Lower lobe of right lung (tissue), 2 donors: ENCODE data around the gene AJAP1. TPM values are rescaled to one million over a fixed set of nuclear protein-coding genes. Genes with fewer than 3 reads are reported as not detected.

Source experiments
- ATAC-seq, 2 donors: fragments of 200-7000 bp; cut with Tn5 transposase; one replicate each; pipeline ENCODE4 v1.9.1; 2020 to 2022; ENCODE audit warnings: mild to moderate bottlenecking in 2 of 2, moderate library complexity in 2 of 2
- DNase-seq: peaks from one replicate; pipeline ENCODE4 v3.0.0-alpha.2; 2020
- H3K27ac ChIP-seq: fragments of 200-600 bp; one replicate; pipeline ENCODE4 v1.8.0; 2022
- H3K27me3 ChIP-seq: fragments of 200-600 bp; one replicate; pipeline ENCODE4 v1.8.0; 2022; ENCODE audit warnings: low read depth
- H3K36me3 ChIP-seq: fragments of 200-600 bp; one replicate; pipeline ENCODE4 v1.8.0; 2022; ENCODE audit warnings: mild to moderate bottlenecking
- H3K4me1 ChIP-seq: fragments of 200-600 bp; one replicate; pipeline ENCODE4 v1.8.0; 2022
- H3K4me3 ChIP-seq: fragments of 200-600 bp; one replicate; pipeline ENCODE4 v1.8.0; 2022; ENCODE audit warnings: mild to moderate bottlenecking
- H3K9me3 ChIP-seq: fragments of 200-600 bp; one replicate; pipeline ENCODE4 v1.8.0; 2022
- intact Hi-C: fragments of 100-400 bp; cut with DNase I; formaldehyde crosslinking; loops from one replicate; pipeline ENCODE4 v1.11.0; 2022
- total RNA-seq: library from RNA; stranded (reverse); fragmentation: NEBNext Ultra II Directional; extraction: Animal tissue kit (Norgen Biotek cat#: 25700); gene quantifications from one replicate; pipeline ENCODE4 v1.2.1, GENCODE V29; 2021
- TF ChIP-seq, protein P1 (sequence below): fragments of 200-600 bp; IDR thresholded peaks from one replicate; pipeline ENCODE4 v1.8.0; 2022; ENCODE audit warnings: antibody characterized with exemption, mild to moderate bottlenecking
- donor health status: DM: no; HTN: yes; CAD: no; lungs with severe emphysema.

The AJAP1 gene
- total RNA-seq, 1 donor from 2014 or later = 0.77 TPM

DNA sequence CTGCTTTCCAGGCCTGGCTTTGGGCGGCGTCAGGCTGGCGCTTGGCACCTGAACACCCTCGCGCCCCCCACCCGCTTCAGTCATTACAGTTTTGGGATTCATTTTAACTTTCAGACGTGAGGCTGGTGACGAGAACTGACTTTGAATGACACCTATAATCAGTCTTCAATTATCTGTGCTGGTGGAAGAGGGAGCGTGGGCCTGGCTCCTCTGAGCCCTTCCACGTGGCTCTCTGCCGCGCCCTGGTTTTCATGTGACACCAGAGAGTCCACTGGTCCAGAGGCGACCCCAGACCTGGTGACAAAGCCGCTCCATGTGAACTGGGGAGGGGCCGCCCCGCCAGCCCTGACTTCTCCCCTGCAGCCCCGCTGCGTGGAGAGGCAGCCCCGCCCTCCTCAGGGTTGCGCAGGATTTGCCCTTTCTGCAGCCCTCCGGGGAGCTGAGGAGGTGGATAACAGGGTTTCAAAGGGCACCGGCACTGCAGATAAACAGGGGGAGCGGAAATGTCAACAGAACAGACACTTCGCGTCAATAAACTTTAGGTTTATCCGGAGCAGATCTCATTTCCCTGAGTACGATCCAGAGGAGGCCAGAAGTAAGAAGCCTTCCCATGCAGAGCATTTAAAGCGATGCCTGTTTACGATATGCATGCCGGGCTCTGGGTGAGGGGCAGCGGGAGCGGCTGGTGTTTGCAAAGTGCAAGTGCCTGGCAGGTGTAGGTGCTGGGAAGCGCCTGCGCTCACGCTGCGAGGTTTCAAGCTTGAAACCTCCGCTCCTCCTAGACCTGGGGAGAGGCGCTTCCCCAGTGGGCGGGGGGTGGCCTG lies 56.4 kb downstream of the AJAP1 start:
- ATAC-seq (no peak), DNase-seq (no peak)
- Histone ChIP-seq H3K36me3 (no peaks in the 10 kb centered on the region), H3K9me3 (no peaks in the 10 kb centered on the region), H3K4me3 (no peak overlapping the region), H3K27me3 (peaks cover 35% of the 10 kb centered on the region), H3K27ac (no peak overlapping the region), H3K4me1 (no peaks in the 10 kb centered on the region)
- intact Hi-C loops = no loop called here
- TF ChIP-seq, protein P1, sequence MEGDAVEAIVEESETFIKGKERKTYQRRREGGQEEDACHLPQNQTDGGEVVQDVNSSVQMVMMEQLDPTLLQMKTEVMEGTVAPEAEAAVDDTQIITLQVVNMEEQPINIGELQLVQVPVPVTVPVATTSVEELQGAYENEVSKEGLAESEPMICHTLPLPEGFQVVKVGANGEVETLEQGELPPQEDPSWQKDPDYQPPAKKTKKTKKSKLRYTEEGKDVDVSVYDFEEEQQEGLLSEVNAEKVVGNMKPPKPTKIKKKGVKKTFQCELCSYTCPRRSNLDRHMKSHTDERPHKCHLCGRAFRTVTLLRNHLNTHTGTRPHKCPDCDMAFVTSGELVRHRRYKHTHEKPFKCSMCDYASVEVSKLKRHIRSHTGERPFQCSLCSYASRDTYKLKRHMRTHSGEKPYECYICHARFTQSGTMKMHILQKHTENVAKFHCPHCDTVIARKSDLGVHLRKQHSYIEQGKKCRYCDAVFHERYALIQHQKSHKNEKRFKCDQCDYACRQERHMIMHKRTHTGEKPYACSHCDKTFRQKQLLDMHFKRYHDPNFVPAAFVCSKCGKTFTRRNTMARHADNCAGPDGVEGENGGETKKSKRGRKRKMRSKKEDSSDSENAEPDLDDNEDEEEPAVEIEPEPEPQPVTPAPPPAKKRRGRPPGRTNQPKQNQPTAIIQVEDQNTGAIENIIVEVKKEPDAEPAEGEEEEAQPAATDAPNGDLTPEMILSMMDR = no peak

DNA sequence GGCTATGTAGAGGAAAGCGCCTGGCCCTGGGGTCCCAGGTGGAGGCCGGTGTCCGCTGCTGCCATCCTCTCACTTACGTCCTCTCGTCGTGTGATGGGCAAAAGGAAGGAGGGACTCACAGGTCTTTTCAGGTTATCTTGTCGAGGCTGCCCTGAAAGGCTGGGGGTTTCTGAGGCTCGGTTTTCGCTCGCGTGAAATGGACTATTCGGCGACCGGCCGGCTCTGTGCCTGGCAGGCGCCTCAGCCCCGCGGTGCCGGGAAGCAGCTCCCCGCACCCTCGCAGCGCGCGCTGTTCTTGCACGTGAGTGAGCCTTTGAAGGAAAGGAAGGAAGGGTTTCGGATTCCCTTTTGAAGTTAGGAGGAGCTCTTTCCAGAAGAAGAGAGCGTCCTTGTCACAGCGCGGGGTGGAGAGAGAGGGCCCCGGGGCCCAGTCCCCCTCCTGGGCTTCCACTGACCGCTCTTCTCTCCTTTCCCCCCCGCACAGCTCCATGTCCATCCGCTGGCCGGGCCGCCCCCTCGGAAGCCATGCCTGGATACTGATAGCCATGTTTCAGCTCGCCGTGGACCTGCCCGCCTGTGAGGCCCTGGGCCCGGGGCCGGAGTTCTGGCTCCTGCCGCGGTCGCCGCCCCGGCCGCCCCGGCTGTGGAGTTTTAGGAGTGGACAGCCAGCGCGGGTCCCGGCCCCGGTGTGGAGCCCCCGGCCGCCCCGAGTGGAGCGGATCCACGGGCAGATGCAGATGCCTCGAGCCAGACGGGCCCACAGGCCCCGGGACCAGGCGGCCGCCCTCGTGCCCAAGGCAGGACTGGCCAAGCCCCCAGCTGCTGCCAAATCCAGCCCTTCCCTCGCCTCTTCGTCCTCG lies 57.2 kb downstream of the AJAP1 start:
- TF ChIP-seq, protein P1 = no peak
- Histone ChIP-seq H3K27ac (no peak overlapping the region), H3K27me3 (peaks cover 35% of the 10 kb centered on the region), H3K4me3 (no peak overlapping the region), H3K9me3 (no peaks in the 10 kb centered on the region), H3K4me1 (no peaks in the 10 kb centered on the region), H3K36me3 (no peaks in the 10 kb centered on the region)
- ATAC-seq = no peak
- DNase-seq = no peak
- intact Hi-C loops = no loop called here

DNA sequence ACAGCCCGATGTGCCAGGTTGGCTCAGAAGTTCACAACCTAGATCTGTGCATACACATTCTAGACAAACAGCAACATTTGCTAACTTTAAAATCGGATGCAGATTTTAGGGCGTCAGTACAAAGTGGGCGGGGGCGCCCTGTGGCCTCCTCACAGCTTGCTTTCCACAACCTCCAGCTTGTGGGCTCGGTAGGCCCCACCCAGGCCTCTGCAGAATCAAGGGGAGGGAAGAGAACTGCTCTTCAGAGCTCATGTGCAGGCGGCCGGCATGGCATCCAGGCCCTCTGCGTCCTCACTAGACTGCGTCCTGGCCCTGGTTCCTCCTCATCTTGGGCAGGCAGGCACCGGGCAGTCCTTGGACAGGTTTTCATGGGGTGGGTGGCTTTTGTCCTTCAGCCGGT lies 59.3 kb downstream of the AJAP1 start:
- Histone ChIP-seq H3K27ac (no peak overlapping the region), H3K4me3 (no peak overlapping the region), H3K36me3 (no peaks in the 10 kb centered on the region), H3K9me3 (no peaks in the 10 kb centered on the region), H3K27me3 (peaks cover 33% of the 10 kb centered on the region), H3K4me1 (no peaks in the 10 kb centered on the region)
- TF ChIP-seq, protein P1 = no peak
- DNase-seq (no peak), ATAC-seq (no peak)
- intact Hi-C loops = no loop called here

DNA sequence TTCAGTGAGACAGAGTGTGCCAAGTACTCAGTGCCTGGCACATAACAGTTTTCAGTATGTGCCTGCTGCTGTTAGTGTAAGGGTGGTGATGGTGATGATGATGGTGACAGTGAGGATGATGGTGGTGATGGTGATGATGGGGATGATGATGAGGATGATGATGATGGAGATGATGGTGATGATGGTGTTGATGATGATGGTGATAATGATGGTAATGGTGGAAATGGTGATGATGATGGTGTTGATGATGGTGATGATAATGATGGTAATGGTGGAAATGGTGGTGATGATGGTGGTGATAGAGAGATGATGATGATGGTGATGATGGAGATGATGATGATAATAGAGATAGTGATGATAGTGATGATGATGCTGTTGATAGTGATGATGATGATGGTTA lies 62.0 kb downstream of the AJAP1 start:
- ATAC-seq (no peak), DNase-seq (no peak)
- Histone ChIP-seq H3K27me3 (peaks cover 21% of the 10 kb centered on the region), H3K27ac (no peak overlapping the region), H3K4me1 (no peaks in the 10 kb centered on the region), H3K36me3 (no peaks in the 10 kb centered on the region), H3K4me3 (no peak overlapping the region), H3K9me3 (no peaks in the 10 kb centered on the region)
- TF ChIP-seq, protein P1 = no peak
- intact Hi-C loops = no loop called here

DNA sequence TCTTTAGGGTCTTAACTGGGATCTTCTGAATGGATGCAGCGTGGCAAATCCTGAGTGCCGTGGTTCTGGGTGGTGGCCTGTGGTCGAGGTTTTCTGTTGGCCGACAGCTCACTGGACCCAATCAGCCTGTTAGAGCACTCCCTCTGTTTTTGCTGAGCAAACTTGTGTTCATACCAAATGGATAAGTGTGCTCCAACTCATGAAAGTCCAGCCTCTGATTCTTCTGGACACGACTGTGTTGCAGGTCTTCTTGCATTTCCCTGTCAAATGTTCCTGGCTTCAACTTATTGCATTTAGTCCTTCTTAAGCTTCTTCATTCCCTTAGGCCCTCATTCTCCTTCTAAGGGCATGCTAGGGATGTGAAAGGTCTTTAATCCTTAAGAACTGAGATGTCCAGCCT lies 63.7 kb downstream of the AJAP1 start:
- Histone ChIP-seq H3K36me3 (no peaks in the 10 kb centered on the region), H3K4me1 (no peaks in the 10 kb centered on the region), H3K27ac (no peak overlapping the region), H3K4me3 (no peak overlapping the region), H3K9me3 (no peaks in the 10 kb centered on the region), H3K27me3 (peaks cover 8% of the 10 kb centered on the region)
- TF ChIP-seq, protein P1 = no peak
- intact Hi-C loops = no loop called here
- ATAC-seq (no peak), DNase-seq (no peak)
